ENCODE data around the gene NEAT1. TPM values are rescaled to one million over a fixed set of nuclear protein-coding genes. Genes with fewer than 3 reads are reported as not detected.

Gene NEAT1
- total RNA-seq, 1 donor from 2014 or later, result 78.8 TPM

GRCh38 chr11:65426839-65427690, 4.5 kb downstream of the NEAT1 start:
- Mint-ChIP-seq H3K4me3 (ENCODE audit: low read depth) (peak overlapping the region; percentile 68), H3K27ac (peak overlapping the region; percentile 80), H3K27me3 (no peaks in the 10 kb centered on the region), H3K4me1 (ENCODE audit: low read depth) (peaks cover 50% of the 10 kb centered on the region), H3K9me3 (ENCODE audit: low read depth) (no peaks in the 10 kb centered on the region), H3K36me3 (ENCODE audit: insufficient read depth) (no peaks in the 10 kb centered on the region)
- TF ChIP-seq CTCF (IDR thresholded peaks at IDR 0.05; ENCODE audit: unreplicated experiment), result no peak
- DNase-seq (ENCODE audit: low spot score, unreplicated experiment), result no peak

- no peak for TF ChIP-seq CTCF (IDR thresholded peaks at IDR 0.05; ENCODE audit: unreplicated experiment)
- Mint-ChIP-seq H3K4me3 (ENCODE audit: low read depth) (peak overlapping the region; percentile 7), H3K27ac (peak overlapping the region; percentile 80)
Observed at GRCh38 chr11:65427691-65428577, 5.3 kb downstream of the NEAT1 start.

DNA sequence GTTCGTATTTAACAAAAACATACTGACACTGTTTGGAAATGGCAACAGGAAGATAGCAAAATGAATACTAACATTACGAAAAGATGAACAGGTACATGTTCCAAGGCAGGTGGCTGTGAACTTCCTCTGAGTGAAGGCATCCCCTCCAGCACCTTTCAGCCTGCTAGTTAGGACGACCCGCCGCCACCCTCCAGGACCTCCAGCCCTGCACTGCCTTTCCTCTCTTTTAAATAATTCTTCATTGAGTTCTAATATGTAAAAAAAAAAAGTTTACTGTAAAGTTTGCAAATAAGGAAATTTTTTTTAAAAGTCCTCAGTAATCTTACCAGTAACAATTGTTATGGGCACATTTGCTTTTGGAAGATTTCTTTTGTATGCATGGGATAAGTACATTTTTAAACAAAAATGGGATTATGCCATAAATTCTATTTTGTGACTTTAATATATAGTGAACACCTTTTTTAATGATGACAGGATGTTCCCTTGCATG, 6.0 kb downstream of the NEAT1 start:
- no peak overlapping the region for H3K4me3 Mint-ChIP-seq (ENCODE audit: low read depth)
- H3K27ac Mint-ChIP-seq, result peak overlapping the region; percentile 44
- no peaks in the 10 kb centered on the region for H3K27me3 Mint-ChIP-seq
- no peak for TF ChIP-seq CTCF (IDR thresholded peaks at IDR 0.05; ENCODE audit: unreplicated experiment)
- DNase-seq (ENCODE audit: low spot score, unreplicated experiment), result no peak
- no peaks in the 10 kb centered on the region for H3K36me3 Mint-ChIP-seq (ENCODE audit: insufficient read depth)
- no peaks in the 10 kb centered on the region for H3K9me3 Mint-ChIP-seq (ENCODE audit: low read depth)
- H3K4me1 Mint-ChIP-seq (ENCODE audit: low read depth), result peaks cover 43% of the 10 kb centered on the region

More at GRCh38 chr11:65427691-65428577, 5.3 kb downstream of the NEAT1 start:
- Mint-ChIP-seq H3K4me1 (ENCODE audit: low read depth) (peaks cover 46% of the 10 kb centered on the region), H3K36me3 (ENCODE audit: insufficient read depth) (no peaks in the 10 kb centered on the region), H3K27me3 (no peaks in the 10 kb centered on the region), H3K9me3 (ENCODE audit: low read depth) (no peaks in the 10 kb centered on the region)
- DNase-seq (ENCODE audit: low spot score, unreplicated experiment), result no peak

GRCh38 chr11:65429068-65429681, 6.6 kb downstream of the NEAT1 start:
- Mint-ChIP-seq H3K27ac (no peak overlapping the region), H3K4me1 (ENCODE audit: low read depth) (peaks cover 38% of the 10 kb centered on the region), H3K9me3 (ENCODE audit: low read depth) (no peaks in the 10 kb centered on the region), H3K27me3 (no peaks in the 10 kb centered on the region), H3K36me3 (ENCODE audit: insufficient read depth) (no peaks in the 10 kb centered on the region), H3K4me3 (ENCODE audit: low read depth) (no peak overlapping the region)
- TF ChIP-seq CTCF (IDR thresholded peaks at IDR 0.05; ENCODE audit: unreplicated experiment), result no peak
- DNase-seq (ENCODE audit: low spot score, unreplicated experiment), result no peak
